Effector memory CD8-positive, alpha-beta T cell (primary cell): Measurements from ENCODE around the gene ZSCAN21.
A peak's percentile ranks its signal among the peaks of the same experiment; 100 is the strongest.

Experiments
- ATAC-seq: fragments of 150-1000 bp; cut with Tn5 transposase; replicated peaks from 2 replicates; pipeline ENCODE4 v1.10.0; 2021; ENCODE audit warnings: mild to moderate bottlenecking, moderate library complexity
- DNase-seq, 3 experiments: peaks; one replicate each; pipeline ENCODE4 v3.0.0; 2021
- H3K27ac Mint-ChIP-seq, 2 donors: one replicate each; pipeline ENCODE4 v1.8.0; 2022; ENCODE audit warnings: mild to moderate bottlenecking in 2 of 2, mixed read lengths in 2 of 2, moderate library complexity in 2 of 2
- H3K27me3 Mint-ChIP-seq, 2 donors: one replicate each; pipeline ENCODE4 v1.8.0; 2022; ENCODE audit warnings: mixed read lengths in 2 of 2
- H3K36me3 Mint-ChIP-seq: one replicate; pipeline ENCODE4 v1.8.0; 2022; ENCODE audit warnings: mild to moderate bottlenecking, moderate library complexity, mixed read lengths; ENCODE audit not compliant: insufficient read depth
- H3K4me1 Mint-ChIP-seq, 2 donors: one replicate each; pipeline ENCODE4 v1.8.0; 2022; ENCODE audit warnings: low read depth in 2 of 2, mixed read lengths in 2 of 2
- H3K4me3 Mint-ChIP-seq, 2 donors: one replicate each; pipeline ENCODE4 v1.8.0; 2022; ENCODE audit warnings: mild to moderate bottlenecking in 2 of 2, mixed read lengths in 2 of 2, moderate library complexity in 2 of 2
- H3K9me3 Mint-ChIP-seq, 2 donors: one replicate each; pipeline ENCODE4 v1.8.0; 2022; ENCODE audit warnings: mixed read lengths in 2 of 2

ZSCAN21 gene

GRCh38 chr7:100101016-100101862, 51.7 kb downstream of the ZSCAN21 start, which contains the start of the genes AP4M1 and MCM7:
Gene AP4M1 (plus strand): TSS chr7:100101643. CDS start chr7:100101715, 72 bp downstream.
Gene MCM7 (minus strand): TSS chr7:100101397. CDS start chr7:100101294, 103 bp downstream.
- DNase-seq = peak; percentile 91 to 93 (median 93)
- no peaks in the 10 kb centered on the region for H3K9me3 Mint-ChIP-seq
- peak within 1 kb of the TSS; percentile 92 to 96 for H3K4me3 Mint-ChIP-seq
- H3K27ac Mint-ChIP-seq = peak within 1 kb of the TSS; percentile 98 to 99
- no peaks in the 10 kb centered on the region for H3K27me3 Mint-ChIP-seq
- peak; percentile 82 for ATAC-seq
- peaks cover 29 to 30% of the 10 kb centered on the region in 2 donors for H3K4me1 Mint-ChIP-seq
- H3K36me3 Mint-ChIP-seq = peaks cover 68% of the 10 kb centered on the region

GRCh38 chr7:100102950-100103840, 53.6 kb downstream of the ZSCAN21 start:
- DNase-seq = no peak
- H3K36me3 Mint-ChIP-seq = peaks cover 49% of the 10 kb centered on the region

GRCh38 chr7:100105534-100105933, 56.0 kb downstream of the ZSCAN21 start:
- Mint-ChIP-seq H3K27ac (peak overlapping the region in 1 of 2 donors; percentile 28), H3K9me3 (no peaks in the 10 kb centered on the region), H3K36me3 (peaks cover 44% of the 10 kb centered on the region), H3K4me1 (peaks cover 5 to 9% of the 10 kb centered on the region in 2 donors), H3K4me3 (no peak overlapping the region), H3K27me3 (no peaks in the 10 kb centered on the region)
- ATAC-seq = no peak
- DNase-seq = no peak

More at GRCh38 chr7:100102950-100103840, 53.6 kb downstream of the ZSCAN21 start:
- H3K27ac Mint-ChIP-seq = peak overlapping the region; percentile 82 to 98
- H3K9me3 Mint-ChIP-seq = no peaks in the 10 kb centered on the region
- H3K4me3 Mint-ChIP-seq = peak overlapping the region; percentile 76 to 96
- no peaks in the 10 kb centered on the region for H3K27me3 Mint-ChIP-seq
- no peak for ATAC-seq
- H3K4me1 Mint-ChIP-seq = peaks cover 25 to 27% of the 10 kb centered on the region in 2 donors

- Mint-ChIP-seq H3K9me3 (no peaks in the 10 kb centered on the region), H3K36me3 (peaks cover 42% of the 10 kb centered on the region), H3K27ac (no peak overlapping the region), H3K27me3 (no peaks in the 10 kb centered on the region), H3K4me1 (peaks cover 5 to 8% of the 10 kb centered on the region in 2 donors), H3K4me3 (no peak overlapping the region)
- DNase-seq (no peak), ATAC-seq (no peak)
Observed at GRCh38 chr7:100106633-100107032, 57.1 kb downstream of the ZSCAN21 start.

- Mint-ChIP-seq H3K4me3 (no peak overlapping the region), H3K27me3 (no peaks in the 10 kb centered on the region), H3K4me1 (peaks cover 5 to 8% of the 10 kb centered on the region in 2 donors), H3K27ac (peak overlapping the region in 1 of 2 donors; percentile 77), H3K9me3 (no peaks in the 10 kb centered on the region), H3K36me3 (peaks cover 40% of the 10 kb centered on the region)
- ATAC-seq = no peak
- DNase-seq = no peak
Observed at GRCh38 chr7:100107125-100107737, 57.7 kb downstream of the ZSCAN21 start.

- no peak overlapping the region for H3K4me3 Mint-ChIP-seq
- H3K9me3 Mint-ChIP-seq = no peaks in the 10 kb centered on the region
- H3K27ac Mint-ChIP-seq = peak overlapping the region in 1 of 2 donors; percentile 77
- H3K36me3 Mint-ChIP-seq = peaks cover 44% of the 10 kb centered on the region
- no peak for ATAC-seq
- DNase-seq = no peak
- peaks cover 0 to 3% of the 10 kb centered on the region in 2 donors for H3K4me1 Mint-ChIP-seq
- no peaks in the 10 kb centered on the region for H3K27me3 Mint-ChIP-seq
Observed at GRCh38 chr7:100107890-100108289, 58.3 kb downstream of the ZSCAN21 start.

- no peaks in the 10 kb centered on the region for H3K27me3 Mint-ChIP-seq
- H3K27ac Mint-ChIP-seq = no peak overlapping the region
- ATAC-seq = no peak
- H3K4me3 Mint-ChIP-seq = no peak overlapping the region
- peaks cover 0 to 1% of the 10 kb centered on the region in 2 donors for H3K4me1 Mint-ChIP-seq
- peaks cover 38% of the 10 kb centered on the region for H3K36me3 Mint-ChIP-seq
- no peaks in the 10 kb centered on the region for H3K9me3 Mint-ChIP-seq
- DNase-seq = no peak
Observed at GRCh38 chr7:100109521-100110163, 60.1 kb downstream of the ZSCAN21 start.

- peaks cover 0 to 1% of the 10 kb centered on the region in 2 donors for H3K4me1 Mint-ChIP-seq
- no peaks in the 10 kb centered on the region for H3K27me3 Mint-ChIP-seq
- peak overlapping the region in 1 of 2 donors; percentile 67 for H3K27ac Mint-ChIP-seq
- no peak overlapping the region for H3K4me3 Mint-ChIP-seq
- ATAC-seq (no peak), DNase-seq (no peak)
- no peaks in the 10 kb centered on the region for H3K9me3 Mint-ChIP-seq
- peaks cover 38% of the 10 kb centered on the region for H3K36me3 Mint-ChIP-seq
Observed at GRCh38 chr7:100111156-100111555, 61.6 kb downstream of the ZSCAN21 start.

GRCh38 chr7:100111914-100112313, 62.3 kb downstream of the ZSCAN21 start:
- Mint-ChIP-seq H3K36me3 (peaks cover 38% of the 10 kb centered on the region), H3K4me3 (no peak overlapping the region)

More at GRCh38 chr7:100111914-100112313, 62.3 kb downstream of the ZSCAN21 start:
- DNase-seq (no peak), ATAC-seq (no peak)
- Mint-ChIP-seq H3K9me3 (no peaks in the 10 kb centered on the region), H3K27ac (peak overlapping the region in 1 of 2 donors; percentile 67), H3K27me3 (no peaks in the 10 kb centered on the region), H3K4me1 (peaks cover 0 to 1% of the 10 kb centered on the region in 2 donors)
